Activated CD8-positive, alpha-beta memory T cell treated with anti-CD3 and anti-CD28 coated beads, Interleukin-2, amount 50 U/mL, for 24 hours (primary cell): ENCODE measurements around the gene SHH.

Experiments used
- DNase-seq: peaks from one replicate; pipeline ENCODE4 v3.0.0-alpha.2; 2020; ENCODE audit errors: extremely low read depth

SHH gene

DNA sequence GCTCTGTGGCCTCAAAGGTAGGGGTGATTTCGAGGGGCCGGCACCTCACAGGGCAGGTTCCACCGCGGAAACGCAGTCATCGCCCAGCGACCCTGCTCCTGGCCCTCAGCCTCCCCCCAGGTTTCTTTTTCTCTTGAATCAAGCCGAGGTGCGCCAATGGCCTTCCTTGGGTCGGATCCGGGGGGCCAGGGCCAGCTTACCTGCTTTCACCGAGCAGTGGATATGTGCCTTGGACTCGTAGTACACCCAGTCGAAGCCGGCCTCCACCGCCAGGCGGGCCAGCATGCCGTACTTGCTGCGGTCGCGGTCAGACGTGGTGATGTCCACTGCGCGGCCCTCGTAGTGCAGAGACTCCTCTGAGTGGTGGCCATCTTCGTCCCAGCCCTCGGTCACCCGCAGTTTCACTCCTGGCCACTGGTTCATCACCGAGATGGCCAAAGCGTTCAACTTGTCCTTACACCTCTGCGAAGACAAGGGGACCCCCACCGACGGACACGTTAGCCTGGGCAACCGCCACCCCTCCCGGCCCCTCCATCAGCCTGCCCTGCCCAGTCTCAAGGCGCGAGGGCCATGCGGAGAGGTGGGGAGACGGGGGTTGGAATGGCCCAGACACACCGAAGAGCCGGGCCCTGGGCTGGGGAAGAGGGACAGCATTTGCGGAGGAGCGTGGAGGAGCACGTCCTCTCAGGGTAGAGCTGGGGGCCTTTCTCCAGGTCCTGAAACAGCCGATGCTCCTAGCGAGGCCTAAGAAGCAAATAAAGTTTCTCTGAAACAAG, 6.0 kb downstream of the SHH start:
- no peak for DNase-seq

DNA sequence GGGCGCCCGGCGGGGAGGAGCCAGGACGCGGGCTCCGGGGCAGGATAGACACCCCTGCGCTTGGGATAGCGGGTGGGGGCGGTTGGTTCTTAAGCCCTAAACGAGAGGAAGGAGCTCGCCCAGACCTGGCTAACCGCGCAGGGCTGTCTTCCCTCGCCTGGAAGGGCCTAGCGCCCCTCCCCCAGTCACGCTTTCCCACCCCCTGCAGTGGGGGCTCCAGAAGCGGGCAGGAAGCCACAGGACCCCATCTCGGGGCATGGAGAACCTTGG, 6.5 kb downstream of the SHH start:
- no peak for DNase-seq

DNA sequence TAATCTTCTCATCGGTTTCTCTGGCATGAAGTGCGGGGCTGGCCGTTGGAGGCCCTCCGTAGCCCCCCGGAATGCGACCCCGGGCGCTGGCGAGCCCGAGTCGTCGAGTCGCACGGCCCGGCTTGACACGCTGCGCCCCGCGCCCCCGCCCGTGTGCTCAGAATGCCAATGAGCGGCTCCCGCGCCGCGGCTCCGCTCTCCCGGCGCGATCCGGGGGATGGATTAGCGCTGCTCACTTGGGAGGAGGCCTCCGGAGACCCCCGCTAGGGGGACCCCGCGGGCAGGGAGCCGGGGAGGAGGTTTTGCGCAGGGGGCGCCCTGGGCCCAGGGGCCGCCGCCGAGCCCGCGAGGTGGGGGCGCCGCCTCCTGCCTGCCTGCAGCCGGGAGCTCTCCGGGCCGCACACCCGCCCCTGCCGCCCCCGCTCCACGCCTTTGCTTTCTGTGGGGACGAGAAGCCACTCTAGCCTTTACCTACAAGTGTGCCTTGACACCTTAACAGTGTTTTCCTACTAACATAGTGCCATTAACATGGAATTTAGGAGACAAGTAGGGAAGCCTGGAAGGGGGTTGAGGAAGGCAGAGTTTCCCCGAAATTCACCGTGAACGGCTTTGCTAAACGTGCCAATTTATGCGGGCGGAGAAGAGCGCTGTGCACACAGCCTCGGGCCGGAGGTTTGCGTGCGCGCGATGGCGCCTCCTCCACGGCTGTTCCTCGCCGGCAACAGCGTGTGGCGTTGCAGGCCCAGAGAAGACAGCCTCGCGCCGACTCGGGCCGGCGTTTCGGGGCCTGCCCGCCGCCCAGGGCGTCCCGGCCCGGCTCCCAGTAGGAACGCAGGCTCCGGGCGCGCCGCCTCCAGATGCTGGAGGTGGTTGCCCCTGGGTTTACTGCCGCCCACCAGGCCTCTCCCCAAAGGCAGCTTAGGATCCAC, 7.1 kb downstream of the SHH start:
- DNase-seq = peak; percentile 15

DNA sequence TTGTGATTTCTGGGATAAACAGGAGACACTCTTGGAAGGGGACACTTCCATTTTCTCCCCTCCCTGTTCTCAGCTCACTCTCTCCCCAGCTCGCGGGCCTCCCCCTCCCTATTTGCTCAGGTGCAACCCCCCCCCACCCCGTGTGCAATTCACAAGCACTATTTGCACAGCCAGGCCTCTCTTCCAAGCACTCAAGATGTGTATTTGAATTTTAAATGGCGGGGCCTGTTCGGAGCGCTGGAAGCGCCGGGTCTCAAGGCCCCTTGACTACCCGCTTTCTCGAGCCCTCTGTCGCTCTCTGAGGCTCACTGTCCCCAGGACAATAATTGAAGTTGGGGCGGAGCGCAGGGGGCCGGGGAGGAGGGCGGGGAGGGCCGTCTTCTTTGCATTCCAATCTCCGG, 7.8 kb downstream of the SHH start:
- DNase-seq = no peak

DNA sequence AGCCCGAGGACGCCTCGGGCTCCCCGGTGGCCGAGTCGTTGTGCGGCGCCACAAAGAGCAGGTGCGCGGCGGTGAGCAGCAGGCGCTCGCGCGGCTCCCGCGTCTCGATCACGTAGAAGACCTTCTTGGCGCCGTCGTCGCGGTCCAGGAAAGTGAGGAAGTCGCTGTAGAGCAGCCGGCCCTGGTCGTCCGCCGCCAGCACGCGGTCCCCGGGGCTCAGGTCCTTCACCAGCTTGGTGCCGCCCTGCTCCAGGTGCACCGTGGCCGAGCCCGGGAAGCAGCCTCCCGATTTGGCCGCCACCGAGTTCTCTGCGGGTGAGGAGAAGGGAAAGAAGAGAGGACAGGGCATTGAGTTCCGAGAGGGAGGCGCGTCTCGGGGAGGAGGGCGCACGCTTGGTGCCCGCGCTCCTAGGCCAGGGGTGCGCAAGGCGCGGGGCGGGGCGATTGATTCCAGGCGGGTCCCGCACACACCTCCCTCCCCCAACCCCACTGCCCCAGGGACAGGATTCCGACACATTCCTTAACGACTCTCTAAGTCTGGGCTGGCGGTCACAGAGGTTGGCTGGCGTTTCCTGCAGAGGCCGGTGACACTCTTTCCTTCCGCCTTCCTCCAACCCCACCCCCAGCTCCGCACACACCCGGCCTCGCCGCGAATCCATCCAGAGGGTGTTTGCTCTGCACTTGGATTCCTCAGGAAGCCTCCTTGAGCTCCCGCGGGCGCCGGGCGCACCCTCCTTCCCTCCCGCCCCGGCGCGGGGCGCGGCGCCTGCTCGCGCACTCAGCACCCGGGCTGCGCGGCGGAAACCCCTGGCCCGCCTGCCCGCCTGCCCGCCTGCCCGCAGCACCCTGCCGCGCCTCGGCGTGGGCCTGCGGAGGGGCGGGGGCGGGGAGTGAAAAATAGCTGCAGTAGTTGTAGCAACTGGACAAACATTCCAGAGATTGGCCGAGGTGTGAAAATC, 8.6 kb downstream of the SHH start:
- no peak for DNase-seq

DNA sequence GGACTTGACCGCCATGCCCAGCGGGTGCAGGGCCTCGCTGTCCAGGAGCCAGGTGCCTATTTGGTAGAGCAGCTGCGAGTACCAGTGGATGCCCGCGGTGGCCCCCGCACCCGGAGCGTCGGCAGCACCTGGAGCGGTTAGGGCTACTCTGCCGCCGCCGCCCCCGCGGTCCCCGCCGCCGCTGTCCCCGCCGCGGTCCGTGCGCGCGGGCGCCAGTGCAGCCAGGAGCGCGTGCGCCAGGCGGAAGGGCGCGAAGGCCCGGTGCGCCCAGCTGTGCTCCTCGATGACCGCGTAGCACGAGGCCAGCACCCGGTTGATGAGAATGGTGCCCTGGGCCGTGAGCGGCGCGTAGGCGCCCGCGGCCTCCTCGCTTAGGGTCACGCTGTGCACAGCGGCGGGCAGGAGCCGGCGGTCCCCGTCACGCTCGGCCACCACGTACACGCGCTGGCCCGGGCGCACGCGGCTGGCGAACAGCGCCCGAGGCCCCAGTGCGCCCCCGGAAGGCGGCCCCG, 9.3 kb downstream of the SHH start:
- DNase-seq = no peak

DNA sequence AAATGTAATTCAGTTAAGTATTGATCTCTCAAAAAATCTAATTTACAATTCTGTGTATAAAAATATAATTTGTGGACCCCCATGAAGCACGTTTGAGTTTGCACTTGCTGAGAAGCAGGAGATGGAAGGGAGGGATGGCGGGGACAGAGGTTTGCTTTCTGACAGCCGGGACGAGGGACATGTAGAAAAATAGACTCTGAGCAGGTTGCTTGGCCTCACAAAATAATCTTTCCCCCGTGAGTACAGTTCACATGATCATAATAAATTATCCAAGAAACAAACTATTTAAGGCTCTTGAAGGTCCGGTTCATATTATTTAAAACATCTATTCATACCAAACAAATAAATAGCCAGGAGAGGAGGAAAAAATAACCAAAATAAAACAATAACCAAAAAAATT, 10.0 kb downstream of the SHH start:
- no peak for DNase-seq

DNA sequence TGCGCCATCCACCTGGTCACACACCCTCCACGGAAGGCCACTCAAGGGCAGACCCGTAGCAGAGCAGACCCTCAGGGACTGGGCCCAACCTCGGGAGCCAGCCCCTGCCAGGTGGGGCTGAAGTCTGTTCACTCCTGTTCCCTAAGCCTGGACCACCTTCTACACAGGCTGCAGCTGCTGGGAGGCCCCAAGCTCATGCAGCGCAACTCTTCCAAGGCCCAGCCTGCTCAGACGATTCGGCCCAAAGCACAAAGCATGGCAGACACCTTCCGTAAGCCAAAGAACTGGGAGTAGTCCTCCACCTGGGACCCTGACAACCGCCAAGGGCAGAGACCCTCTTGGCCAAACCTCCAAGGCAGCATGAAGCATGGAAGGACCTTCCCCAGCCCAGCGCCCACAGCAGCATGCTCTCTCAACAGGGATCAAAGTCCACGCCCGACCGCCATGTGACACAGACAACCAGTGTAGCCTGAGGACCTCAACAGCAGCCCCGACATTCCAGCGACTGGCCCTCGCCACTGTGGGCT, 11.5 kb downstream of the SHH start:
- no peak for DNase-seq

DNA sequence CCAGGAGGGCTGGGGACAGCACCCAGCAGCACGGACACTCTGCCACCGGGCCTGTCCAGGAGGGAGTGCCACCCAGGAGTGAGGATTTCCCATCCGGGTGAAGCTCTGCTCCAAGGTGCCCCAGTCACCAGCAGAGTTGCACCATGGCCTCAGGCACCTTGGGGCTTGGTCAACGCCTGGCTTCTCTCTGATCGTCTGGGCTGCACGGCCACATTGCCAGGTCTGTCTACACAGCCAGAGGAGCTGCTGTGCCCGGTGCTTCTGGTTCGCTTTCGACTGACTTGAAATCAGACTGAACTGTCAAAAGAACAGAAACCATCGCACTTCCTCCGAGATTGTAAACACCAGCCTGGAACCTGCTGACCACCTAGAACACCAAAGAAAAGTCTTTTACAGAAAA, 12.0 kb downstream of the SHH start:
- DNase-seq = no peak

DNA sequence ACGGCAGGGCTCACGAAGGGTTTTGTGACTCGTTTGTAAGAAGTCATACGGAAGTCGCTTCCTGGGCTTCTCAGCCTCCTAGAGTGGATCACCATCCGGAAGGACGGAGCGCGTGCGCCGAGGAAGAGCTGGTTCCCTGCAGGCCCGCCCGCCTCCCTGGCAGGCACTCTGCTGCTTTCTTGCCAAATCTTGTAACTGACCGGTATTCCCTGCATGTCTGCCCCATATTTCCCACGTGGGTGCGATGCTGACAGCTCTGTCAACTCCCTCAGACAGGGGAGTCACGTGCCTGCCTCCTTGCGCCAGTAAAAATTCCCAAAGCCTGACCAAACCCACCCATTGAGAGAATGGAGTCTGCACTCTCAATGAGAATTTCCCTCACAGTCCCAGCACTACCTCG, 12.7 kb downstream of the SHH start:
- DNase-seq = no peak

DNA sequence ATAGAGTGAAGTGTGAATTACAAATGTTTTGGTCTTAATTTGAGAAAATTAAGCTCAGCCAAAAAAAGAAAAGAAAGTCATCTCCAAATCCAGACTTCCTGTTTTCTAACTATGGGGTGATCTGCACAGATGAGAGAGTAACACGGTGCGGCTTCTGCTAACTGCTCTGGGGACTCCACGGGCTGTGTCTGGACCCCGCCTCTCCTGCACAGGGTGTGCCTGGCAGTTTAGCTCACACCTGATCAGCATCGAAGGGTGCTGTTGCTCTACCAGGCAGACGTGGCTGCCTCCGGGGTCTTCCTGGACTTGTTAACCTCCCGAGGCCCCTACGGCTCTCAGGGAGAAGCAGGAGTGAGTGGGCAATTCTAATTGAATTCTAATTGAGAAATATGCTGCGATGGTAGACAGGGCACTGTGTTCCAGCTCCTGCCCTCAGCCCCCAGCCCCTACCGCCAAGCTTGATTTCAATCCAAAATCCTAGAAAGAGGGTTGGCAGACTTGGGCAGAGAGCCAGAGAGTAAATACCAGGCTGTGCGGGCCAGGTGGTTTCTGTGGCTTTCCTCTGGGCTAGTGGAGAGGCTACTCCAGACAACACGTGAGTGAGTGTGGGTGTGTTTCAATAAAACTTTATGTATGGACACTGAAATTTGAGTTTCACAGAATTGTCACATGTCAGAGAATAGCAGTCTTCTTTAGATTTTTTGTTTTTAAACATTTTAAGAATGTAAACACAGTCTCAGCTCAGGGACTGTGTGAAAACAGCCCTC, 13.4 kb downstream of the SHH start:
- DNase-seq = no peak

DNA sequence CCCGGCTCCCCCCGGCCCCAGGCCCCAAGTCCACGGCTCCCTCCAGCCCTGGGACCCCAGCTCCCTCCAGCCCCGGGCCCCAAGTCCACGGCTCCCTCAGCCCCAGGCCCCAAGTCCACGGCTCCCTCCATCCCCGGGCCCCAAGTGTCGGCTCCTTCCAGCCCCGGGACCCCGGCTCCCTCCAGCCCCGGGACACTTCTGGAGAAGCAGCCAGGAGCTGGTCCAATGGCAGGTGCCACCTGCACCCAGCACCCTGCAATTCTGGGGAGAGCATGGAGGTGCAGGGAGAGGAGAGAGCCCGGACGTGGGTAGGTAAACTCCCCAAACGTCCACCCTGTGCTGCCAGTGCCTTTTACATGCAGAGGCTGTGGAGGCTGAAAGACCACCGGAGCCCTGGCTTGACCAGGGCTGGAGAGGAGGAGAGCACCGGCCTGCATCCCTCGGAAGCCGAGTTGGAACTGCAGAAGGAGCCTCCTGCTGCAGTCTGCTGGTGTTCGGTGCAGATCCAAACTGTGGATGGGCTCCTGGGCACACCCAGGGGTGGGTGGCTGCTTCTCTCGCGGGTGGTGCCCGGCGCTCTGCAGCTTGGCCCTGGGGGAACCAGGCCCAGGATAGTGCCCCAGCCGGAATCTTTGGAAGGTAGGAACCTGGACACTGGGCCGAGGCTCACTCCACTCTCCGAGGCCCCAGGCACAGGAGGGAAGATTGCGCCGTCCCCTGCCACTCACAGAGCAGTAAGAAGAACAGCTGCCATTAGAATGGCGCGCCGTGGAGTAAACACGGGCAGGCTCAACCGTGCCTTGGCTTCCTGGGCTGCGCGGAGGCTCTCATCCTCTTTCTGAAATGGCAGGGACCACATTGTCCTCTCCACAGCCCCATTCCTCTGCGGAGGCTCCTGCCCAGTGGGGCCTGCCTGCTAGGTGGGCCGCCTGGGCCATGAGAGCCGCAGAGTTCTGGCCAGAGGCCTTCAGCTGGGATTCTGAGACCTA, 14.7 kb downstream of the SHH start:
- no peak for DNase-seq

DNA sequence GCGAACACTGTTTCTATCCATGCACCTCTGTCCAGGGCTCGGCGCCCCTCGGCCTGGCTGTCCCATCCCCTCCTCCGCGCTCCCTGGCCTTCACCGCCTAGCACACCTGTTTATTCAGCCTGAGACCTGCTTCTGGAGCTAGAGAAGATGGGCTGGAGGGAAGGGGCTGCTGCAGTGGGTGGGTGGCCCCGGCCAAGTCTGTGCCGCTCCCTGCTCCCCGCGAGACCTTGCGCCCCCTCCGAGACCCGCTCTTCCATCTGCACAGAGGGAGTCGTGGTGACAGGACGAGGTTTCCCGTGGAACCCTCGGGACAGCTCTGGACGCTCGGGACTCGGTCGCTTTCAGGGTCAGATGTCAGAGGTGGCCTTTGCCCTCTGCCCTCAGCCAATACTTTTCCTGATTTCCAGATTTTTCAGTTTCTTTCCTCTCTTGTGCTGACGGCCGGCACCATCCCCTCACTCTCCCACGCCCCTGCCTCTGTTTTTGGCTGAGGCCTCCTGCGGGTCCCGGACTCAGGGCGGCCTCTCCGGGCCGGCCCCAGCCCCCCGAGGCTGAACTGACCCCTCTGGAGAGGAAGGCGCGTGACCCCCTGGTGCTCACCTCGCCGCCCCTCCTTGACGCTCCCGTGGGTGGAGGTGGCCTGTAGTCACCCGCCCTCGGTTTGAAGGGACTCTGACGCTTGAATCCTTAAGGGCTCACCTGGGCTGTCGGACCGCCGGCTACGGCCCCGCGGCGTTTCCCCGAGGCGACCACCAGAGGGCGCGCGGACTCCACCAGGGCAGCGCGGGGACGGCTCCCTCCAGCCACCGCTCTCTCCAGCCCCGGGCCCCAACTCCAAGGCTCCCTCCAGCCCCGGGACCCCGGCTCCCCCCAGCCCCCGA, 15.6 kb downstream of the SHH start:
- DNase-seq = peak; percentile 17

DNA sequence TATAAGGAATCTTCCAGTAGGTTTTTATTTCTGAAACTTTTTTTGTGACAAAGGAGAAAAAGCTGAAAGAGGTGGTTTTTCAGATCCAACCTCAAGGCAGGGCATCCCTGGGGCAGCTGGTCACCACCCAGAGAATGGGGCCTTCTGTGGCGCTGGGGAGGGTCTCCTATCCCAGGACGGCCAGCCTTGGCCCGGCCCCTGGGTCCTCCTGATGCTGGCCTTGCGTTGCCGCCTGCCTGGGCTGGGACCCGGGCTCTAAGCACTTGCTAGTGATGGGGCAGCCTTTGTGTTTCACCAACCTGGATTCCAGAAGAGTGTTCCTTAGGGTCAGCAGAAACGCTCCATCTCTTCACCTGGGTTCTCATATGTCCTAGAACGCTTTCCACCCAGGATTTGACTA, 16.3 kb downstream of the SHH start:
- DNase-seq = no peak

DNA sequence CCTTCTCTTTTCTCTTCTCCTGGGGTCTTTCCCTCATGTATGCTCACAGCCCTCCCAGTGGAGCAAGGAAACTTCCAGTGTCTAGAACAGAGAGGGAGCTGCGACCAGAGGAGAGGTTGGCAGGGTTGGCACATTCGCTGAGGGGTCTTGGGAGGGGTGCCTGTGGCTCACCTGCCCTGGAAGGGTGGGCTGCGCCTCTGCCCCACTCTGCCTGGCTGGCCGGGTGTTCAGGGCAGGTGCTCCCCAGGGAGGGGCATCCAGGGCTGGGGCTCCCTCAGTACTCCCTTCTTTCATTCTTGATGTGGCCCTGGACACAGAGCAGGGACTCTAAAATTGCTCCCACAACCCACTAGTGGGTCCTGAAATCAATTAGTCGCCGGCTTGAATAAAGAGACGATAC, 16.9 kb downstream of the SHH start:
- DNase-seq = no peak

DNA sequence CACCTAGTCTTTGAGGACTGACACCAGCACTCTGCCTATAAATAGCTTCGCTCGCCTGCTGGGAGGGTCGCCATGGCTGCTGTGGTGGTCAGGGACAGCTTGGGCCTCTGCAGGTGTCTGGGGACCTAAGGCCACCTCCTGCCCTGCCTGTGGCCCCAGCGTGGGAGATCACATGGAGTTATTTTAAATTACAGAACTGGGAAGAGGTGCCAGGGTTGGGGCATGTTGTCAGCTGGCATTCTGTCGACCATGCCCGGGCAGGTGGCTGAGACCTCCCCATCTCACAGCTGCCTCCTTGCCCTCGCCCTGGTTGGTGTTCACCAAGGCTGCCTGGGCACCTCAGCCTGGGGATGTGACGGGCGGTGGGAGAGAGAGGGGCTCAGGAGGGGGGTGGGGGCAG, 18.1 kb downstream of the SHH start:
- DNase-seq = no peak

DNA sequence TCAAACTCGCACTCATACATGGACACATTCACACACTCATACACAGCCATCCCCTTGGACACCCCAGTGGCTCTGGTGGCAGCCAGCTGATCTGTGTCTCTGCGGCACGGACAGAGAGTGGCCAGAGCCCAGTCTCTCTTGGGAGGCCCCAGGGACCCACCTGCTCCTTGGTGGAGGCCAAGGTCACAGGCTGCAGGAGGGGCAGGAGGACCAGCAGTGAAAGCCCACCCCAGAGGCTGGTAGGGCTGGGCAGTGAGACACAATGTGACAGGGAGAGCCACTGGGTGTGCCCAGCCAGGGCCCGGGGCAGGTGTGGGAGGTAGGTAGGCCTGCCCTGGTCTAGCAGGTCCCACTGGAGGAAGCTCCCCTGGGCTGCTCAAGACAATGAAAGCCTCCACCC, 18.5 kb downstream of the SHH start:
- DNase-seq = no peak

DNA sequence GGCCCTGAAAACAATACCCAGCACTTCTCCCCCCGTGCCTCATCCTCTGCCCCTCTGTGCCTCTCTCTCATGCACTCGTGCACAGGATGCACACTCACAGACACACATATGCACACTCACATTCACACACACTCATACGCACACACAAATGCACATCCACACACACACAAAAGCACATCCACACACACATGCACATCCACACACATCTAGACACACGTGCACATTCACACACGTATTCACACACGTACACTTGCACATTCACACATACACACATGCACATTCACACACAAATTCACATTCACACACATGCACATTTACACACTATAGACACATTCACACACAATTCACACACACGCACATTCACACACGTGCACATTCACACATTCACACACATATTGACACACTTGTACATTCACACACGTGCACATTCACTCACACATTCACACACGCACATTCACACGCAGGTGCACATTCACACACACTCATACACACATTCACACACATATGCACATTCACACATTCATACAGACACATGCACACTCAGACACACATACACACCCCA, 19.2 kb downstream of the SHH start:
- DNase-seq = no peak
